Fibroblast of pulmonary artery (primary cell): ENCODE data around the gene NOS3.

Experiments
- DNase-seq: peaks from one replicate; pipeline ENCODE4 v3.0.0-alpha.2; 2010; ENCODE audit warnings: low read depth
- H3K4me3 ChIP-seq: replicated peaks from 2 replicates; pipeline ENCODE4 v1.5.1; 2011; ENCODE audit warnings: low read depth, mild to moderate bottlenecking, control low read depth, low read length, moderate library complexity
- CTCF ChIP-seq: IDR thresholded peaks from 2 replicates; pipeline ENCODE4 v1.5.1; 2011; ENCODE audit warnings: mild to moderate bottlenecking, control low read depth, low read length, inconsistent platforms; ENCODE audit errors: missing control alignments

Gene NOS3

GRCh38 chr7:151056666-151057505 lies 66.1 kb downstream of the NOS3 start:
- TF ChIP-seq CTCF: no peak
- DNase-seq: no peak
- H3K4me3 ChIP-seq: peak overlapping the region; percentile 85

GRCh38 chr7:151057506-151057988 lies 66.7 kb downstream of the NOS3 start, which contains the start of gene CDK5:
TSS of gene CDK5 (minus strand) at chr7:151057897. CDS start at chr7:151057848, 49 bp downstream.
- H3K4me3 ChIP-seq: peak within 1 kb of the TSS; percentile 85
- TF ChIP-seq CTCF: no peak
- no peak for DNase-seq

DNA sequence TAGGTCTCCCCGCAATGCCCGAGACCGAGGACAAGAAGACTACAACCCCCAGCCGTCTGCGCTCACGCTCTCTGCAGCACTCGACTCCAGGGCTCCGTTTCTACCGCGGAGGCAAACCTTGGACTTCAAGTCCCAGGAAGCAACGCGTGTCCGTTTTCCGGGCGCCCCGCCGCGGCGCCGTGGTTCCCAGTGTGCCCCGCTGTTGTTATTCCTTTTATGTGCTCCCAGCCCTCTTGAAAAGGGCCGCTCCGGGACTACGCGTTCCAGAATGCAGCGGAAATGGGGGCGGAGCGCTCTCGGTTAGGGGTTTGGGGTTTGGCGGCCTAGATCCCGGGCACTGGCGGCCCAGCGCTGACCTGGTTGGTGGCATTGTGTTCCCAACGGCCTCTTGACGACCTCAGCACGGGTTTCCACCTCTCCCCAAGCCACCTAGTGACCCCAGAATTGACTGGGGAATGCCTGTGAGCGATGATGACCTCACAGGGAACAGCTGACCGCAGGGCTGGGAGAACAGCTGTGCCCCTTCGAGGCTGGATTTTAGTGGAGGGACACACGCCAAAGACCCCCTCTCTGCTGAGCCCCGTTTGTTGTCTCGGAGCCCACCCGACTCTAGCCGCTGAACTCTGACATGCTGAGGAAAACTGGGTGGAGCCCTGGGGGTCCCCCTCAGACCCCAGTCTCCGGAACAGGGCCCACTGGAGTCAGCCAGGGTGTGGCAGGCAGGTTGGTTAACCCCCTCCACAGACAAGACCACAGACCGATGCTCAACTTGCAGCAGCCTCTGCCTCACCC lies 67.4 kb downstream of the NOS3 start:
- H3K4me3 ChIP-seq: peak overlapping the region; percentile 85
- DNase-seq: peak; percentile 100
- no peak for TF ChIP-seq CTCF

DNA sequence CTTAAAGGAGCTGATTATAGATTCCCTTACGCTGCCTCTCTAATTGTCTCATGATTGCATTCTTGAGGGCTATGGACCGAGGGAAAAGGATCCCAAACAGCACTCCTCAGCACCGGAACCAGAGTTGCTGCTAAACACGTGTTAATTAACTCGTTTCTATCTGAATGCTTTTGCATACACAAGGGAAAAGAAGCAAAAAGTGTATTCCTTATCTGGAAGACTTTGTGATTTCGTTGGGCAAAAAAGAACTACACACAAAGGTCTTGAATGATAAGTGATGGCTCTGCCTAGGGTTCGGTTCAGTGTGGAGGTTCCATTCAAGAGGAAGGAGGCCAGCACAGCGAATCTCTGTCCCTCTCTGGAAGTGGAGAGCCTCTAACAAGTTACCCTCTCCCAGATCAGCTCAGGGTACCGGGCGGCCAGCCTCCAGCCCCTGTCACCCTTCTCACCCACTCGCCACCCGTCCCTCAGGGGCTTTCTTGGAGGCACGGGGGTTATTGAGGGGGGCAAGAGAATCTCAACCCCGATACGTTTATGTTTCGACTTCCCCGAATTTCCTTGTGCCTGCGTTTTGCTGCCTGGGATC lies 68.1 kb downstream of the NOS3 start:
- TF ChIP-seq CTCF: no peak
- no peak for DNase-seq
- H3K4me3 ChIP-seq: peak overlapping the region; percentile 85

GRCh38 chr7:151059367-151060112 lies 68.7 kb downstream of the NOS3 start, which contains the start of gene SLC4A2:
TSS of gene SLC4A2 (plus strand) at chr7:151059589. CDS start at chr7:151061988, 2,399 bp downstream.
- DNase-seq: peak; percentile 65
- peak; percentile 38 for TF ChIP-seq CTCF
- peak within 1 kb of the TSS; percentile 85 for H3K4me3 ChIP-seq

DNA sequence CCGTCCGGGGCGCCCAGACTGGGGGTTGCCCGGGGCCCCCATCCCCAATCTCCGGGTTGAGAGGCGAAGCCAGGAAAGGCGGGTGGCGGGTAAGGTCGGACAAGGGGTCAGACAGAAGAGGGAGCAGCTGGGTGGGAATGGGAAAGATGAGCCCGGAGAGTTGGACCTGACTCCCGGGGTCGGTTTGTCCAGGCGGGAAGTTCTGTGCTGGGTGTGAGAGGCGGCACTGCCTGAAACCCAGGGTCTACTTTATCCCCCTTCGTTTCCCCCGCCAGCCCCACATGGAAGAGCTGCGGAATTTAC lies 69.2 kb downstream of the NOS3 start:
- TF ChIP-seq CTCF: no peak
- DNase-seq: no peak
- peak overlapping the region; percentile 83 for H3K4me3 ChIP-seq
